DMS153 (cell line): Measurements from ENCODE around the gene GNAS.
"Not testable (repeated sequence)": the region's sequence is repeated elsewhere in the genome, so short reads cannot be mapped to it uniquely, and the experiment has no call there.

Experiments
- DNase-seq: peaks from one replicate; lab custom pipeline; 2025; lab: John Stamatoyannopoulos, UW

Gene GNAS

GRCh38 chr20:58852543-58853271, at the start of gene GNAS:
TSS of gene GNAS (plus strand) at chr20:58852716.
- DNase-seq: no peak

GRCh38 chr20:58803533-58803932, 49.0 kb upstream of the GNAS start:
- no peak for DNase-seq

- no peak for DNase-seq
These were observed 44.7 kb upstream of the GNAS start for GRCh38 chr20:58807801-58808200.

- DNase-seq: no peak
These were observed 44.1 kb upstream of the GNAS start for GRCh38 chr20:58808271-58809046.

- DNase-seq: no peak
These were observed 42.2 kb upstream of the GNAS start for GRCh38 chr20:58810116-58810878.

GRCh38 chr20:58810879-58811250, 41.7 kb upstream of the GNAS start:
- DNase-seq: no peak

- DNase-seq: no peak
These were observed 41.2 kb upstream of the GNAS start for GRCh38 chr20:58811334-58811733.

GRCh38 chr20:58813369-58813768, 39.1 kb upstream of the GNAS start:
- DNase-seq: no peak

GRCh38 chr20:58815448-58815847, 37.1 kb upstream of the GNAS start:
- DNase-seq: no peak

- DNase-seq: no peak
These were observed 36.5 kb upstream of the GNAS start for GRCh38 chr20:58816051-58816450.

GRCh38 chr20:58816957-58817651, 35.4 kb upstream of the GNAS start:
- DNase-seq: no peak

GRCh38 chr20:58817748-58818147, 34.8 kb upstream of the GNAS start:
- no peak for DNase-seq

GRCh38 chr20:58818586-58819285, 33.8 kb upstream of the GNAS start:
- DNase-seq: no peak

- DNase-seq: no peak
These were observed 32.6 kb upstream of the GNAS start for GRCh38 chr20:58819921-58820320.

GRCh38 chr20:58820515-58820914, 32.0 kb upstream of the GNAS start:
- DNase-seq: not testable (repeated sequence)

GRCh38 chr20:58822149-58822548, 30.4 kb upstream of the GNAS start:
- no peak for DNase-seq

GRCh38 chr20:58822748-58823730, 29.5 kb upstream of the GNAS start:
- no peak for DNase-seq

GRCh38 chr20:58824843-58825242, 27.7 kb upstream of the GNAS start:
- no peak for DNase-seq

GRCh38 chr20:58825450-58825849, 27.1 kb upstream of the GNAS start:
- no peak for DNase-seq

GRCh38 chr20:58826271-58826670, 26.2 kb upstream of the GNAS start:
- DNase-seq: no peak
